Naive thymus-derived CD8-positive, alpha-beta T cell (primary cell): ENCODE data around the gene EPS8. TPM values are rescaled to one million over a fixed set of nuclear protein-coding genes. Genes with fewer than 3 reads are reported as not detected.

Experiments
- ATAC-seq, 2 donors: fragments of 150-1000 bp; cut with Tn5 transposase in 1 of 2; sonication (Bioruptor Pico), chemical (Tn5 transposase) in 1 of 2; 1 replicate in 1 of 2; 2 replicates in 1 of 2; pipeline ENCODE4 v1.10.0; 2021; ENCODE audit warnings: mild to moderate bottlenecking in 2 of 2, moderate library complexity in 2 of 2
- POLR2A ChIA-PET: fragments of 350-600 bp; sonication (Branson Sonifier 250); formaldehyde crosslinking; loops from one replicate; lab custom pipeline; 2021; ENCODE audit warnings: antibody characterized with exemption; lab: Charles Lee
- DNase-seq, 10 donors: peaks; one replicate each; pipeline versions ENCODE4 v3.0.0 to v3.0.0-alpha.2; 2020 to 2022
- H3K27ac Mint-ChIP-seq, 10 donors: one replicate each; pipeline ENCODE4 v1.8.0; 2020 to 2022; ENCODE audit warnings: mild to moderate bottlenecking in 10 of 10, mixed read lengths in 10 of 10, moderate library complexity in 4 of 10, inconsistent platforms in 1 of 10
- H3K27me3 Mint-ChIP-seq, 5 donors: one replicate each; pipeline ENCODE4 v1.8.0; 2021 to 2022; ENCODE audit warnings: mixed read lengths in 5 of 5
- H3K36me3 Mint-ChIP-seq, 3 donors: one replicate each; pipeline ENCODE4 v1.8.0; 2020 to 2022; ENCODE audit warnings: mixed read lengths in 3 of 3, mild to moderate bottlenecking in 2 of 3, inconsistent platforms in 1 of 3
- H3K4me1 Mint-ChIP-seq, 4 donors: one replicate each; pipeline ENCODE4 v1.8.0; 2021 to 2022; ENCODE audit warnings: mixed read lengths in 4 of 4
- H3K4me3 Mint-ChIP-seq, 10 donors: one replicate each; pipeline ENCODE4 v1.8.0; 2020 to 2022; ENCODE audit warnings: mild to moderate bottlenecking in 10 of 10, mixed read lengths in 10 of 10, moderate library complexity in 6 of 10, inconsistent platforms in 1 of 10
- H3K9me3 Mint-ChIP-seq, 9 donors: one replicate each; pipeline ENCODE4 v1.8.0; 2020 to 2022; ENCODE audit warnings: mixed read lengths in 9 of 9, mild to moderate bottlenecking in 3 of 9, inconsistent platforms in 1 of 9, moderate library complexity in 1 of 9
- polyA plus RNA-seq, 3 donors: library from polyadenylated mRNA; unstranded; fragments of 300-500 nt; fragmentation: Illumina TruSeq; gene quantifications; one replicate each; pipeline ENCODE4 v1.2.3, GENCODE V29; 2021
- total RNA-seq, 8 experiments: library from RNA in 2 of 8; stranded (reverse) in 2 of 8; gene quantifications; one replicate each; pipeline ENCODE4 v1.2.3 and lab custom pipeline; 2021 to 2026

The EPS8 gene
- total and polyA plus RNA-seq, 5 experiments from 2014 or later: 0.81 to 1.6 (median 1.2) TPM

DNA sequence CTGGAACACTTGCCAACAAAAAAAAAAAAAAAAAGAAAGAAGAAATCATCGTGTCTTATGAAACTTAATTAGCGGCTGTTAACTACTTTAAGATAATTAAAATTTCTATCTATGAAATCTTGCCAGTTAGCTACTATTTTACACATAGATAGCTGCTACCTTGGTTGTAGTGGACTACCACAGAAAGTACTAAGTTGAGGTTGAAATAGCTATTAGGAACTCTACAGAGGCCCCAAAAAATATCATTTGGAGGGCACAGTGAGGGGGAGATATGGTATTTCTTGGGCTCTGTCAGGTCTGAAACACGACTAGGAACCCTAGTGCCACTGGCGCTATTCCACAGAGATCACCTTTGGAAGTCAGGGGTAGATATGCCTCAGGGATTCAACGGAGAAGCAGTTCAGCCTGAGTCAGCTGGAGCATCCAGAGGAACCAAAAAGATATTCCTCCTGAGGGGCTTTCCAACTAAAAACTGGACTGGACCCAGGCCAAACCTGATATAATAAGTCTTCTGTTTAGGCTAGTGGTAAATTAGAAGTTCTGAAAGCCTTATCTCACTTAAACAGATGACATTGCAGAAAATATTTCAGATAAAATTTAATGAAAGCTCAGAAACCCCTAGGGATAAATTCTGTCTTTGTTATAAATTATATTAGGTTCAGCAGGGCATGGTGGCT lies 126.1 kb downstream of the EPS8 start:
- ATAC-seq (no peak), DNase-seq (no peak)
- H3K4me3 Mint-ChIP-seq: no peak overlapping the region
- H3K27me3 Mint-ChIP-seq: peaks cover 0 to 4% (median 0%) of the 10 kb centered on the region in 5 donors
- H3K27ac Mint-ChIP-seq: no peak overlapping the region
- no peaks in the 10 kb centered on the region for H3K4me1 Mint-ChIP-seq
- H3K36me3 Mint-ChIP-seq: no peaks in the 10 kb centered on the region
- no peaks in the 10 kb centered on the region for H3K9me3 Mint-ChIP-seq
- POLR2A ChIA-PET: interaction anchor here (0.7 kb wide), 1 partner anchor 327 kb away, joined by 3 read pairs; no protein-coding TSS in a partner anchor

GRCh38 chr12:15662303-15662980 lies 126.7 kb downstream of the EPS8 start:
- Mint-ChIP-seq H3K27ac (no peak overlapping the region), H3K36me3 (no peaks in the 10 kb centered on the region), H3K4me3 (no peak overlapping the region), H3K4me1 (no peaks in the 10 kb centered on the region), H3K27me3 (peaks cover 0 to 4% (median 0%) of the 10 kb centered on the region in 5 donors), H3K9me3 (no peaks in the 10 kb centered on the region)
- no peak for DNase-seq
- POLR2A ChIA-PET: interaction anchor here (0.7 kb wide), 1 partner anchor 328 kb away, joined by 3 read pairs; no protein-coding TSS in a partner anchor
- ATAC-seq: no peak

DNA sequence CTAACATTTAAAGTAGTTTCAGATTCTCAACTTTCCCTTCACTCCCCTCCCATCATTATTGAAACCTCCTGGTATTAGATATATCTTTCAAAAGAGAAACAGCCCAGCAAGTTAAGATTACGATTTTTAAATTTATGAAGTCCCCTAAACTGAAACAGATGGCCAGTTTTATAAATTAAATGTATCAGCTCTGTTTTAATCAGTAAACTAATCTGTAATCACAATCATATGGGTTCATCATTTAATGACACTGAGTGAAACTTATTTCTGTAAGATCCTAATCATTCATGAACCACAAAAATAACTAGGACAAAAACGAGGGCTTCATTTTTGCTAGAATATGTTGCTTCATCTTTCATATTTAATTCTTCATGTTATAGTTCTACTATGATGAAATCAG lies 137.8 kb downstream of the EPS8 start:
- Mint-ChIP-seq H3K9me3 (no peaks in the 10 kb centered on the region), H3K4me3 (no peak overlapping the region), H3K27me3 (no peaks in the 10 kb centered on the region), H3K4me1 (no peaks in the 10 kb centered on the region), H3K27ac (no peak overlapping the region), H3K36me3 (no peaks in the 10 kb centered on the region)
- POLR2A ChIA-PET: no interaction called here
- DNase-seq: no peak
- ATAC-seq: no peak

DNA sequence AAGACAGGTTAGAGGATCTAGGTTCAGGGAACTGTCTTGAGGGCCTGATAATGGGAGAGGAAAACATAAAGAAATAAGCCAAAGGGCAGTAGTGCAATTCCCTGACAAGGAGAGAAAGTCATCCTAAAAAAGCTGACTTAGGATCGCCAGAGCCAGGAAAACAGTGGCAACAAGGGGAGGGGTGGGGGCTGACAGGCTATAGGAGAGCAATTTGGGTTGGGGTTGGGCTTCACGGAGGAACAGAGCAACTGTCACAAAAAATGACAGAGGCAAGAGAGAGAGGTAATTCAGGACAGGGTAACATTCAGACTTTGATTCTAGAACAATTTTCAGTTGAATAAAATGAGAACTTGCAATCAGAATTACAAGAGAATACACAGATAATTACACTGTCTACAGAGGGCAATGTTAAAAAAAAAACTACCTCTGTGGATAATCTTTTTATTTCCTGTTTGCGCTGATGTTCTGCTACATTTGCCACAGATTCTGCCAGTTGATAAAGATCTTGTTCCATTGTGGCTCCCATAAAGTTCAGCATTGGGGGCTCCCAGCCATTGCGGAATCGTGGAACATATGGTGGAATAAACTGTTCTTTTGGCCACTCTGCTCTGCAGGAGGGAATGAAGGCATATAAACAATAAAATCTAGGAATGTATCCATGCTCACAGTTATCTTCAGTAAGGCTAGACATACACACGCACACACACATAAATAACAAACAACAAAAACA lies 138.6 kb downstream of the EPS8 start:
- H3K9me3 Mint-ChIP-seq: no peaks in the 10 kb centered on the region
- ATAC-seq (no peak), DNase-seq (no peak)
- H3K4me1 Mint-ChIP-seq: no peaks in the 10 kb centered on the region
- H3K4me3 Mint-ChIP-seq: no peak overlapping the region
- H3K27ac Mint-ChIP-seq: no peak overlapping the region
- POLR2A ChIA-PET: no interaction called here
- no peaks in the 10 kb centered on the region for H3K36me3 Mint-ChIP-seq
- no peaks in the 10 kb centered on the region for H3K27me3 Mint-ChIP-seq

- DNase-seq (no peak), ATAC-seq (no peak)
- POLR2A ChIA-PET: no interaction called here
- no peak overlapping the region for H3K4me3 Mint-ChIP-seq
- H3K27me3 Mint-ChIP-seq: no peaks in the 10 kb centered on the region
- H3K27ac Mint-ChIP-seq: no peak overlapping the region
- no peaks in the 10 kb centered on the region for H3K36me3 Mint-ChIP-seq
- no peaks in the 10 kb centered on the region for H3K9me3 Mint-ChIP-seq
- H3K4me1 Mint-ChIP-seq: no peaks in the 10 kb centered on the region
These were observed 139.8 kb downstream of the EPS8 start for GRCh38 chr12:15649347-15649746.

GRCh38 chr12:15648558-15648957 lies 140.6 kb downstream of the EPS8 start:
- POLR2A ChIA-PET: no interaction called here
- DNase-seq (no peak), ATAC-seq (no peak)
- no peak overlapping the region for H3K27ac Mint-ChIP-seq
- no peaks in the 10 kb centered on the region for H3K36me3 Mint-ChIP-seq
- H3K9me3 Mint-ChIP-seq: no peaks in the 10 kb centered on the region
- H3K27me3 Mint-ChIP-seq: no peaks in the 10 kb centered on the region
- no peak overlapping the region for H3K4me3 Mint-ChIP-seq
- no peaks in the 10 kb centered on the region for H3K4me1 Mint-ChIP-seq

- no peaks in the 10 kb centered on the region for H3K4me1 Mint-ChIP-seq
- ATAC-seq (no peak), DNase-seq (no peak)
- H3K27ac Mint-ChIP-seq: no peak overlapping the region
- no peaks in the 10 kb centered on the region for H3K9me3 Mint-ChIP-seq
- no peaks in the 10 kb centered on the region for H3K36me3 Mint-ChIP-seq
- no peaks in the 10 kb centered on the region for H3K27me3 Mint-ChIP-seq
- POLR2A ChIA-PET: no interaction called here
- no peak overlapping the region for H3K4me3 Mint-ChIP-seq
These were observed 142.6 kb downstream of the EPS8 start for GRCh38 chr12:15646581-15646980.

DNA sequence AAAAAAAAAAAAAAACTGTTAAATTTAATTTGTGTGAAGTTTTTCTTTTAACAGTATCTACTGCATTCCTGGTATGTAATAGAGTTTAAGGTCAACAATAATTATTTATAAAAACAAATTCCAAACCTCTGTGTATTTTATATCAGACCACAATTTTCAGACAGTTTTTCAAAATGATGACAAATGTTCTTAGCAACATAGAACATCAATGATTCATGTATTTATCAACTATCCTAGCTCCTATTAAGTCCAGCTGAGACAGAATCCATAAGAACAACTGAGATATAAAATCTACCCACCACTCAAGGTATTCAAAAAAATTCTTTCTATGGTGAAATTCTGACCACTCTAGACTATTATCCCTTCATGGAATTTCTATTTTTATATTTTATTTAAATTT lies 144.5 kb downstream of the EPS8 start:
- no peak overlapping the region for H3K27ac Mint-ChIP-seq
- no peaks in the 10 kb centered on the region for H3K4me1 Mint-ChIP-seq
- POLR2A ChIA-PET: no interaction called here
- peaks cover 0 to 2% (median 0%) of the 10 kb centered on the region in 3 donors for H3K36me3 Mint-ChIP-seq
- DNase-seq (no peak), ATAC-seq (no peak)
- H3K9me3 Mint-ChIP-seq: no peaks in the 10 kb centered on the region
- H3K27me3 Mint-ChIP-seq: peaks cover 0 to 2% (median 0%) of the 10 kb centered on the region in 5 donors
- H3K4me3 Mint-ChIP-seq: no peak overlapping the region

DNA sequence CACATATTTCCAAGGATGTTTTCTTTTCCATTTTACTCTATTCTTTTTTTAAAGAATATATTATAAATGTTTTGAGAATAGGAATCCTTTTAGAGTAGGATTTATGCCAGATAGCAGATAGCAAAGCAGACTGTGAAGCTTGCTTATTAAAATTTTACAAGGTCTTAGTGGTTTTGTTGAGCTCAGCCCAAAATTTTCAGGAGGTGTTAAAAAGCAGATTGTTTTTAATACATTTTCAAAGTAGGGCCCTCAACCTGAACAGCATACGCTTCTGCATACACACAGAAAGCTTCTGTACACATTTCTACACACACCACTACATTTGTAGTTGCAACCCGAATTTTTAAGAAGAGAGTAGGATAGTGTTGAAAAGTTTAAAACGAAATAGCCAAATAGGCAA lies 151.0 kb downstream of the EPS8 start:
- no peak overlapping the region for H3K4me3 Mint-ChIP-seq
- no peaks in the 10 kb centered on the region for H3K9me3 Mint-ChIP-seq
- DNase-seq (no peak), ATAC-seq (no peak)
- H3K36me3 Mint-ChIP-seq: peaks cover 0 to 2% (median 0%) of the 10 kb centered on the region in 3 donors
- no peak overlapping the region for H3K27ac Mint-ChIP-seq
- peaks cover 0 to 5% (median 2%) of the 10 kb centered on the region in 5 donors for H3K27me3 Mint-ChIP-seq
- H3K4me1 Mint-ChIP-seq: no peaks in the 10 kb centered on the region
- POLR2A ChIA-PET: no interaction called here

DNA sequence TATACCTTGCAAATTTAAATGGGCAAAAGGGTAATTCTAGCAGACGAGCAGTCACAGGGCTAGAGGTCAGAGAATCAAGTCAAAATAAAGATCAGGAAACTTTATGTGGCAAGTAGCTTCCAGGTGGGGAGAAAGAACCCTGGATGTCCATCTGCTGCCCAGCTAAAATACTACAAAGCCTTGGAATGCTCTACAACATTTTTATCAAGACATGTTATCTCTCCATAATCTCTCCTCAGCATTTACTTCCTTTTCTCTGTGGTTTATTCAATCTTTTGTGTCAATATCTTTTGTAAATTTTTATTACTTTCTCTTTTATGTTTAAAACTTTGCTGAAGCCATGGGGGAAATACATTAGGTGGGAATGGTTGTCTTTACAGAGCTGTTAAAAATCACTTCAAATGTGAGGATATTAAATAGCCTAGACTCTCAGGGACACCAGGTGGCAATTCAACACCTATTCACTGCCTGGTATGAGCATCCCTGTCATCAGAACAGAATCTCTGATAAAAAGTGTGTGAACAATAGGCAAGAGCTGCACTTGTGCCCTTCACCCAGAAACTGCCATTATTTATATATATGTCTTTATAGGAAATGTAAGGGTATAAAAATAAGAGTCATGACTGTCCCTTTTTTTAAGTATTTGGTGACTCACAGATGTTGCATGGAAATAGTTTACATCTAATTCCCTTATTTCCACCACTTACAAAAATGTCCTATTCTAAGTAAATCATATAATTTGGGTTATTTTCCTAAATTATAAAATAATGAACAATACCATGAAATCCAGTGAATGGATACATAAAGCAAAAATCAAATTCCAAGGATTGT lies 152.9 kb downstream of the EPS8 start:
- DNase-seq (no peak), ATAC-seq (no peak)
- no peak overlapping the region for H3K4me3 Mint-ChIP-seq
- no peaks in the 10 kb centered on the region for H3K9me3 Mint-ChIP-seq
- H3K27me3 Mint-ChIP-seq: peaks cover 0 to 5% (median 2%) of the 10 kb centered on the region in 5 donors
- H3K4me1 Mint-ChIP-seq: no peaks in the 10 kb centered on the region
- peaks cover 0 to 2% (median 0%) of the 10 kb centered on the region in 3 donors for H3K36me3 Mint-ChIP-seq
- H3K27ac Mint-ChIP-seq: no peak overlapping the region
- POLR2A ChIA-PET: no interaction called here

GRCh38 chr12:15634010-15634683 lies 155.0 kb downstream of the EPS8 start:
- POLR2A ChIA-PET: no interaction called here
- ATAC-seq: no peak
- Mint-ChIP-seq H3K4me3 (no peak overlapping the region), H3K4me1 (no peaks in the 10 kb centered on the region), H3K9me3 (no peaks in the 10 kb centered on the region), H3K27ac (no peak overlapping the region), H3K36me3 (no peaks in the 10 kb centered on the region), H3K27me3 (peaks cover 0 to 5% (median 0%) of the 10 kb centered on the region in 5 donors)
- no peak for DNase-seq

- H3K27me3 Mint-ChIP-seq: peaks cover 0 to 5% (median 0%) of the 10 kb centered on the region in 5 donors
- no peaks in the 10 kb centered on the region for H3K36me3 Mint-ChIP-seq
- no peak overlapping the region for H3K27ac Mint-ChIP-seq
- no peak for DNase-seq
- no peaks in the 10 kb centered on the region for H3K4me1 Mint-ChIP-seq
- H3K9me3 Mint-ChIP-seq: no peaks in the 10 kb centered on the region
- POLR2A ChIA-PET: no interaction called here
- ATAC-seq: no peak
- no peak overlapping the region for H3K4me3 Mint-ChIP-seq
These were observed 156.0 kb downstream of the EPS8 start for GRCh38 chr12:15633201-15633600.
